Measurements from ENCODE around the gene KY.

DNA sequence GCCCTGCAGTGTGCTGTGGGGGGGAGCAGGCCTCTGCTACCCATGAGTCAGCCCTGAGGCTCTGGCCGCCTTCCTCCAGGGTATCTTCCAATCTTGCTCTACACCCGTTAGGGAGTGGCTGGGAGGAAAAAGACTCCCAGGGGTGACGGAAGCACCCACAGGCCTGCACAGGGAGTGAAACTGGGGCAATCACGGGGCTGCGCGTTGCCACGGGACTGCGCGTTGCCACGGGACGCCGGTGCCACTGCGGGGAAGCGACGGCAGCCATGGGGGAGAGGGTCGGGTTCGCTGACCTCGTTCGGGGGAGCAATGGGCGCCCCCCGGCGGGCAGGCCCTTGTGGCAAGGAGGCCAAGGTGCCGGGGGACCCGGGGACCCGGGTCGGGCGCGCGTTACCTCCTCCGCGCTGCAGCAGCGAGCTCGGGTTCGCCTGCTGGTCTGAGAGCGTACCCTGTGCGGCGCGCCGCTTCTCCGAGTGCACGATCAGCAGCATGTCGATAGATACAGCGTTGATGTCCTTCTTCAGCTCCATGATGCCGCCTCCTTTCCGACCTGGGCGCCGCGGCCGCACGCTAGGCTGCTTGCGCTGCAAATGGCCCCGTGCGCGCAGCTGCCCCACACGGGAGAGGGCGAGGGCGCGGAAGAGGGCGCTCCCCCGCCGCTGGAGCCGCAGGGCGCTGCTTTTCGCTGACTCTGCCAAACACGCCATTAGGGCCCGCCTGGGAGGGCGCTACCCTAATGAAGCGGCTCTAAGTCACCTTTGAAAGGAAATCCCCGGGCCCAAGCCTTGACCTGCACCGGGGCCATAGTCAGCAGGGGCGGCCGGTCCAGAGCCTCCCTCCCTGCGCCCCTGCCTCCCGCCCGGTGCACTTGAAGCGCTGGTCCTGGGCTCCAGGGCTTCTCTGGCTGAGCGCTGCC, at the start of gene KY:
- TF ChIP-seq, protein P1, sequence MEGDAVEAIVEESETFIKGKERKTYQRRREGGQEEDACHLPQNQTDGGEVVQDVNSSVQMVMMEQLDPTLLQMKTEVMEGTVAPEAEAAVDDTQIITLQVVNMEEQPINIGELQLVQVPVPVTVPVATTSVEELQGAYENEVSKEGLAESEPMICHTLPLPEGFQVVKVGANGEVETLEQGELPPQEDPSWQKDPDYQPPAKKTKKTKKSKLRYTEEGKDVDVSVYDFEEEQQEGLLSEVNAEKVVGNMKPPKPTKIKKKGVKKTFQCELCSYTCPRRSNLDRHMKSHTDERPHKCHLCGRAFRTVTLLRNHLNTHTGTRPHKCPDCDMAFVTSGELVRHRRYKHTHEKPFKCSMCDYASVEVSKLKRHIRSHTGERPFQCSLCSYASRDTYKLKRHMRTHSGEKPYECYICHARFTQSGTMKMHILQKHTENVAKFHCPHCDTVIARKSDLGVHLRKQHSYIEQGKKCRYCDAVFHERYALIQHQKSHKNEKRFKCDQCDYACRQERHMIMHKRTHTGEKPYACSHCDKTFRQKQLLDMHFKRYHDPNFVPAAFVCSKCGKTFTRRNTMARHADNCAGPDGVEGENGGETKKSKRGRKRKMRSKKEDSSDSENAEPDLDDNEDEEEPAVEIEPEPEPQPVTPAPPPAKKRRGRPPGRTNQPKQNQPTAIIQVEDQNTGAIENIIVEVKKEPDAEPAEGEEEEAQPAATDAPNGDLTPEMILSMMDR (conservative IDR thresholded peaks at IDR 0.05 in 1 of 2, IDR thresholded peaks at IDR 0.05 in 1 of 2; ENCODE audit: low read depth in 1 of 2, low read length in 2 of 2), result peak in 1 of 2 donors; percentile 11
- TF ChIP-seq EZH2 (IDR thresholded peaks at IDR 0.05; ENCODE audit: low read length, missing control alignments), result no peak

All from fibroblast of lung (primary cell).